CD4-positive, alpha-beta T cell treated with Interleukin-15 for 4 hours (primary cell): Measurements from ENCODE around the gene PARP11.

ENCODE experiments used
- DNase-seq: peaks from one replicate; pipeline ENCODE4 v3.0.0-alpha.2; 2020; ENCODE audit warnings: low spot score

PARP11 gene

DNA sequence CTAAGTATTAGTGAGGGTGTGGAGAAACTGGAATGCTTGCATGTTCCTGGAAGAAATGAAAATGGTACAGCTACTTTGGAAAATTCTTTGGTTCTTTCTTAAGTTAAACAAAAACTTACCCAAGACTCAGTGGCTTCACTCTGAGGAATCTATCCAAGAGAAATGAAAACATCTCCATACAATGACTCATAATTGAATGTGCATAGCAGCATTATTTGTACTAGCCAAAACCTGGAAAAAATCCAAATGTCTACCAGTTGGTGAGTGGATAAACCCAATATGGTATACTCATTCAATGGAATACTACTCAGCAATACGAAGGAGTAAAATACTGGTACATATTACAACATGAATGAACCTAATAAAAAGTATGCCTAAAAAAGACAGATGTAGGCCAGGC is 102.3 kb downstream of the PARP11 start:
- DNase-seq = no peak

DNA sequence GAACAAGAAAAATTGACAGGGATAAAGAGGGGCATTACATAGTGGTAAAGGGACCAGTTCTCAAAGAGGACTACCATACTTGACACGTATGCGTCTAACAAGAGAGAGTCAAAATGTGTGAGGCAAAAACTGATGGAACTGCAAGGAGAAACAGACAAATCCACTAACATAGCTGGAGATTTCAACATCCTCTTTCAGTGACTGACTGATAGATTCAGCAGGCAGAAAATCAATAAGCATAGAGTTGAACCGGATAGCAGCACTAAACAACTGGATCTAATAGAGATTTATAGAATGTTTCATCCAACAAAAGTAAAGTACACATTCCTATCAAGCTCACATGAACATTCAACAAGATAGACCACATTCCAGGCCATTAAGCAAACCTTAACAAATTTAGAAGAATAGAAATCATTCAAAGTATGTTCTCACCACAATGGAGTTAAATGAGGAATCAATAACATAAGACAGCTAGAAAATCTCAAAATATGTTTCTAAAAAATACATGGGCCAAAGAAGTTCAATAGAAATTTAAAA is 104.2 kb downstream of the PARP11 start:
- DNase-seq = no peak

DNA sequence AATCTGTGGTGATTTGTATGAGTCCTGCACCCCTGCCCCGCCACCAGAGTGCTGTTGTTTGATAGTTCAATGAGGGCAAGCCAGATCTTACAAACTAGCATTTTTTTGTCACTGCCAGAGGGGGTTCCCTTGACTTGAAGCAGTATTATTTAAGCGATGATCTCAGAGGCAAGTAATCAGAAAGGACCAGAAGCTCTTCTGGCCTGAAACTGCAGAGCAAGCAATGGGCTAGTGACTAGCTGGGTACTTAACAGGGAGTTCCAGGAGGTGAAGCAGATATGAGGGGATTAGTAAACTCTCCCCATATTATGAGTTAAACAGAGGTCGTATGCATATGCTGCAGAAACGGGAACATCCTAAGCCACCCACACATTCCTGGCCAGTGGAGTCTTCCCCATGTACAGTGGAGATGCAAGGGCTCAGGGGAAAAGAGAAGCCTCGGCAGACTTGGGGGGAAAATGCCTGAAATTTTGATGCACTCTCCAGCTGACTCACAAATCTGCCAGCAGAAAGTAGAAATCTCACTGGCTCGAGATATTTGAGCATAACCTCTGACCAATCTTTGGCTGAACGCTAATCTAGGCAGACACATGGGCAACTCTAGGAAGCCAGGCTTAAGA is 112.0 kb downstream of the PARP11 start:
- no peak for DNase-seq

DNA sequence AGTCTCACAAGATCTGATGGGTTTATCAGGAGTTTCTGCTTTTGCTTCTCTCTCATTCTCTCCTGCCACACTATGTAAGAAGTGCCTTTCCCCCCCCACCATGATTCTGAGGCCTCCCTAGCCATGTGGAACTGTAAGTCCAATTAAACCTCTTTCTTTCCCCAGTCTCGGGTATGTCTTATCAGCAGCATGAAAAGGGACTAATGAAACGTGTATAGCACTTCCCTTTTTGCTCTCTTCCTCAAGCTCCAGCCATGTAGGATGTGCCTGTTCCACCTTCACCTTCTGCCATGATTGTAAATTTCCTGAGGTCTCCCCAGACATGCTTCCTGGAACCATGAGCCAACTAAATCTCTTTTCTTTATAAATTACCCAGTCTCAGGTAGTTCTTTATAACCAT is 113.3 kb downstream of the PARP11 start:
- DNase-seq = no peak
